IMR-90 (cell line): ENCODE data around the gene PDS5B. TPM values are rescaled to one million over a fixed set of nuclear protein-coding genes. Genes with fewer than 3 reads are reported as not detected.

ENCODE experiments used
- ATAC-seq: fragments of 200-7000 bp; cut with Tn5 transposase; 2 replicates; pipeline ENCODE4 v1.9.1; 2020; ENCODE audit warnings: low read depth, mild to moderate bottlenecking, moderate library complexity
- BruUV-seq: library from RNA; stranded (reverse); fragments of 400-500 nt; replicated peaks from 2 replicates; lab custom pipeline; 2021; lab: Mats Ljungman, UMichigan
- CTCF ChIA-PET: fragments of 300-600 bp; formaldehyde crosslinking; extraction: SDS; loops from one replicate; lab custom pipeline; 2021; ENCODE audit warnings: antibody characterized with exemption; lab: Yijun Ruan, JAX
- POLR2A ChIA-PET: fragments of 300-600 bp; sonication (Branson Sonifier 250); formaldehyde crosslinking; loops from one replicate; lab custom pipeline; 2022; ENCODE audit warnings: antibody characterized with exemption; ENCODE audit not compliant: unreplicated experiment; lab: Charles Lee
- DNase-seq: peaks from one replicate; pipeline ENCODE4 v3.0.0; 2013
- H2AFZ ChIP-seq: replicated peaks from 2 replicates; pipeline ENCODE3; 2013; ENCODE audit warnings: low read length, mild to moderate bottlenecking; ENCODE audit not compliant: poor library complexity
- H2AK5ac ChIP-seq: 2 replicates; pipeline ENCODE4 v1.6.1; 2013; ENCODE audit warnings: low read depth, low read length, inconsistent platforms
- H2AK9ac ChIP-seq: replicated peaks from 2 replicates; pipeline ENCODE3; 2013; ENCODE audit warnings: mild to moderate bottlenecking, low read depth, low read length, moderate library complexity; ENCODE audit not compliant: poor library complexity
- H2BK120ac ChIP-seq: 2 replicates; pipeline ENCODE4 v1.6.1; 2013; ENCODE audit warnings: low read depth, low read length, inconsistent platforms
- H2BK15ac ChIP-seq: 3 replicates; pipeline ENCODE4 v1.6.1; 2013; ENCODE audit warnings: low read depth, low read length, inconsistent platforms
- H2BK20ac ChIP-seq: 2 replicates; pipeline ENCODE4 v1.6.1; 2013; ENCODE audit warnings: low read depth, mild to moderate bottlenecking, inconsistent platforms, low read length, moderate library complexity
- H2BK5ac ChIP-seq: 2 replicates; pipeline ENCODE4 v1.6.1; 2013; ENCODE audit warnings: mild to moderate bottlenecking, low read depth, low read length, inconsistent platforms; ENCODE audit not compliant: poor library complexity, severe bottlenecking
- H3K14ac ChIP-seq: replicated peaks from 2 replicates; pipeline ENCODE4 v1.6.1; 2013; ENCODE audit warnings: low read depth, low read length, inconsistent platforms
- H3K18ac ChIP-seq: 2 replicates; pipeline ENCODE4 v1.6.1; 2013; ENCODE audit warnings: low read depth, low read length, control low read depth
- H3K23ac ChIP-seq: 2 replicates; pipeline ENCODE4 v1.6.1; 2013; ENCODE audit warnings: low read depth, low read length, inconsistent platforms
- H3K27ac ChIP-seq: 2 replicates; pipeline ENCODE4 v1.5.1; 2013; ENCODE audit warnings: mild to moderate bottlenecking, control low read depth, low read length; ENCODE audit not compliant: insufficient read depth
- H3K27me3 ChIP-seq: 2 replicates; pipeline ENCODE4 v1.6.1; 2013; ENCODE audit warnings: low read length; ENCODE audit not compliant: control insufficient read depth, insufficient read depth
- H3K36me3 ChIP-seq: 2 replicates; pipeline ENCODE4 v1.6.1; 2013; ENCODE audit warnings: low read length, mixed read lengths; ENCODE audit not compliant: control insufficient read depth, insufficient read depth
- H3K4ac ChIP-seq: 2 replicates; pipeline ENCODE4 v1.6.1; 2013; ENCODE audit warnings: low read depth, low read length, inconsistent platforms
- H3K4me1 ChIP-seq: 2 replicates; pipeline ENCODE4 v1.6.1; 2013; ENCODE audit warnings: low read length, mixed read lengths; ENCODE audit not compliant: control insufficient read depth, insufficient read depth
- H3K4me2 ChIP-seq: 2 replicates; pipeline ENCODE4 v1.6.1; 2013; ENCODE audit warnings: low read depth, mild to moderate bottlenecking, control low read depth, low read length, moderate library complexity
- H3K4me3 ChIP-seq: 2 replicates; pipeline ENCODE4 v1.5.1; 2013; ENCODE audit warnings: low read depth, mild to moderate bottlenecking, control low read depth, low read length, moderate library complexity; ENCODE audit not compliant: insufficient read depth
- H3K56ac ChIP-seq: 2 replicates; pipeline ENCODE4 v1.6.1; 2013; ENCODE audit warnings: low read length, inconsistent platforms; ENCODE audit not compliant: insufficient read depth; ENCODE audit errors: extremely low read depth
- H3K79me1 ChIP-seq, 2 experiments: 2 replicates each; pipeline ENCODE4 v1.6.1; 2013; ENCODE audit warnings: low read length in 2 of 2, inconsistent platforms in 1 of 2, low read depth in 1 of 2
- H3K9ac ChIP-seq: 2 replicates; pipeline ENCODE4 v1.6.1; 2013; ENCODE audit warnings: low read depth, low read length, control low read depth
- H3K9me1 ChIP-seq: 2 replicates; pipeline ENCODE4 v1.6.1; 2013; ENCODE audit warnings: low read length, inconsistent platforms; ENCODE audit not compliant: insufficient read depth
- H3K9me3 ChIP-seq: 2 replicates; pipeline ENCODE4 v1.6.1; 2013; ENCODE audit warnings: low read length; ENCODE audit not compliant: control insufficient read depth, insufficient read depth
- H4K20me1 ChIP-seq: 2 replicates; pipeline ENCODE4 v1.6.1; 2013; ENCODE audit warnings: low read length, inconsistent platforms; ENCODE audit not compliant: insufficient read depth
- H4K5ac ChIP-seq: 2 replicates; pipeline ENCODE4 v1.6.1; 2013; ENCODE audit warnings: mild to moderate bottlenecking, low read depth, low read length, control low read depth
- H4K8ac ChIP-seq, 2 experiments: 2 replicates each; pipeline ENCODE4 v1.6.1; 2013; ENCODE audit warnings: low read depth in 2 of 2, low read length in 2 of 2, control low read depth in 1 of 2, inconsistent platforms in 1 of 2
- H4K91ac ChIP-seq: 2 replicates; pipeline ENCODE4 v1.6.1; 2013; ENCODE audit warnings: low read depth, low read length, inconsistent platforms; ENCODE audit not compliant: insufficient read depth
- BHLHE40 ChIP-seq: fragments of 150-350 bp; IDR thresholded peaks from 2 replicates; pipeline ENCODE4 v1.6.1; 2016; ENCODE audit warnings: mild to moderate bottlenecking, low read depth, low read length
- CHD1 ChIP-seq: IDR thresholded peaks from 2 replicates; pipeline ENCODE4 v1.6.1; 2012; ENCODE audit warnings: low read depth, low read length, improper control_type of control experiment
- CTCF ChIP-seq: conservative IDR thresholded peaks from 2 replicates; pipeline ENCODE4 v1.5.1; 2012; ENCODE audit warnings: mild to moderate bottlenecking, low read depth, low read length, improper control_type of control experiment
- FOS ChIP-seq: fragments of 150-350 bp; IDR thresholded peaks from 2 replicates; pipeline ENCODE4 v1.6.1; 2016; ENCODE audit warnings: low read depth, low read length
- MAFK ChIP-seq: IDR thresholded peaks from 2 replicates; pipeline ENCODE4 v1.6.1; 2012; ENCODE audit warnings: low read depth, low read length, improper control_type of control experiment
- RAD21 ChIP-seq: IDR thresholded peaks from 2 replicates; pipeline ENCODE4 v1.6.1; 2012; ENCODE audit warnings: low read length, improper control_type of control experiment
- RCOR1 ChIP-seq: IDR thresholded peaks from 2 replicates; pipeline ENCODE4 v1.6.1; 2012; ENCODE audit warnings: mild to moderate bottlenecking, low read length, improper control_type of control experiment; ENCODE audit not compliant: insufficient replicate concordance
- SMC3 ChIP-seq: fragments of 150-350 bp; IDR thresholded peaks from 2 replicates; pipeline ENCODE4 v1.6.1; 2016; ENCODE audit warnings: low read depth, mild to moderate bottlenecking, antibody characterized with exemption, low read length, moderate library complexity
- USF2 ChIP-seq: fragments of 150-350 bp; IDR thresholded peaks from 2 replicates; pipeline ENCODE4 v1.6.1; 2017; ENCODE audit warnings: mild to moderate bottlenecking, antibody characterized with exemption, low read length, low read depth
- WGBS, 2 experiments: methylation state at CpG; one replicate each; pipeline versions ENCODE4 v1.1.5 to v1.1.7; 2013; ENCODE audit warnings: missing lambda C conversion rate in 2 of 2; ENCODE audit not compliant: insufficient read length in 1 of 2; ENCODE audit errors: extremely low coverage in 2 of 2; 5-methylcytosine and 5-hydroxymethylcytosine counted together
- dilution Hi-C: fragments of 300-500 bp; cut with HindIII; formaldehyde crosslinking; loops from one replicate; pipeline ENCODE4 v1.14.3; 2018; ENCODE audit warnings: low sequenced_read_pairs; ENCODE audit not compliant: unreplicated experiment
- in situ Hi-C: fragments of 300-500 bp; cut with MboI; formaldehyde crosslinking; loops from 3 replicates; pipeline ENCODE4 v1.14.3; 2019; ENCODE audit warnings: low sequenced_read_pairs, inconsistent platforms, mixed read lengths
- intact Hi-C: fragments of 100-400 bp; cut with micrococcal nuclease; formaldehyde crosslinking; loops from 2 replicates; pipeline ENCODE4 v1.10.0; 2022
- polyA plus RNA-seq, 3 experiments: library from polyadenylated mRNA; depleted of rRNA; stranded (reverse); fragments of >200 nt; gene quantifications; 2 replicates each; pipeline ENCODE4 v1.2.3, GENCODE V29; 2012; ENCODE audit warnings: low replicate concordance in 1 of 3
- total RNA-seq: library from RNA; depleted of rRNA; stranded (reverse); fragments of >200 nt; gene quantifications from 2 replicates; pipeline ENCODE4 v1.2.3, GENCODE V29; 2012
- TF ChIP-seq, protein P1 (sequence below): fragments of 150-350 bp; IDR thresholded peaks from 2 replicates; pipeline ENCODE4 v1.6.1; 2016; ENCODE audit warnings: low read depth, mild to moderate bottlenecking, low read length, moderate library complexity, borderline replicate concordance

PDS5B gene
- total and polyA plus RNA-seq, 2 of the 4 experiments (the other 2 are of a cell fraction): 6.2 to 20.1 TPM

DNA sequence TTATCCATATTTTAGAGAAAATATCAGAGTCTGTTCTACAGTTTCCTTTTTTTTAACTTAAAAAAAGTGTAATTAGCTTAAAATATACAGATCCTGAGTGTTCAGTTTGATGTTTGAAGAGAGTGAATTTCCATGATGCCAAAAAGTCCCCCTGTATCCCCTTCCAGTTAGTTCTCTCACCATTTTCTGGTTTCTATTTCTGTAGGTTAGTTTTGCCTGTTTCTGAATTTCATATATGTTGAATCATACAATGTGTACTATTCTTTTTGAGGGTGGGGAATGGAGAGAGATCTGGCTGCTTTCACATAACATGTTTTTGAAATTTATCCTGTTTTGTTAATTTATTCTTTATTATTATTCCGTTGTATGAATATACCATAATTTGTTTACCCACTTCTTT lies 95.9 kb downstream of the PDS5B start:
- Histone ChIP-seq H2BK5ac (no peak overlapping the region), H3K36me3 (peaks cover 9% of the 10 kb centered on the region), H4K8ac (no peak overlapping the region), H2BK20ac (no peak overlapping the region), H3K4ac (no peak overlapping the region), H3K14ac (no peak overlapping the region), H3K4me1 (no peaks in the 10 kb centered on the region), H2AK5ac (no peak overlapping the region), H3K79me1 (peaks cover 0 to 4% of the 10 kb centered on the region in 2 experiments; a peak in 2 of 4 replicates), H2AFZ (no peak overlapping the region), H4K5ac (no peak overlapping the region), H3K9me1 (no peaks in the 10 kb centered on the region), H3K9me3 (no peaks in the 10 kb centered on the region), H2BK15ac (no peak overlapping the region), H3K27me3 (no peaks in the 10 kb centered on the region), H3K9ac (no peak overlapping the region), H2AK9ac (no peak overlapping the region), H4K20me1 (no peaks in the 10 kb centered on the region), H3K27ac (no peak overlapping the region), H3K4me3 (no peak overlapping the region), H3K56ac (no peak overlapping the region), H4K91ac (no peak overlapping the region), H3K18ac (no peak overlapping the region), H3K4me2 (no peak overlapping the region), H2BK120ac (no peak overlapping the region), H3K23ac (no peak overlapping the region)
- POLR2A ChIA-PET: no interaction called here
- CTCF ChIA-PET: no interaction called here
- TF ChIP-seq, protein P1, sequence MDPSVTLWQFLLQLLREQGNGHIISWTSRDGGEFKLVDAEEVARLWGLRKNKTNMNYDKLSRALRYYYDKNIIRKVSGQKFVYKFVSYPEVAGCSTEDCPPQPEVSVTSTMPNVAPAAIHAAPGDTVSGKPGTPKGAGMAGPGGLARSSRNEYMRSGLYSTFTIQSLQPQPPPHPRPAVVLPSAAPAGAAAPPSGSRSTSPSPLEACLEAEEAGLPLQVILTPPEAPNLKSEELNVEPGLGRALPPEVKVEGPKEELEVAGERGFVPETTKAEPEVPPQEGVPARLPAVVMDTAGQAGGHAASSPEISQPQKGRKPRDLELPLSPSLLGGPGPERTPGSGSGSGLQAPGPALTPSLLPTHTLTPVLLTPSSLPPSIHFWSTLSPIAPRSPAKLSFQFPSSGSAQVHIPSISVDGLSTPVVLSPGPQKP: no peak
- no peak for TF ChIP-seq RAD21
- TF ChIP-seq USF2: no peak
- TF ChIP-seq CTCF: no peak
- TF ChIP-seq SMC3: no peak
- no peak for TF ChIP-seq MAFK
- TF ChIP-seq BHLHE40: no peak
- TF ChIP-seq FOS: no peak
- no peak for TF ChIP-seq CHD1
- TF ChIP-seq RCOR1: no peak
- no TSS peak for BruUV-seq
- WGBS, 2 experiments: no CpG with 5 or more reads among the region's 1 CpG
- in situ Hi-C loops (no loop called here), dilution Hi-C loops (no loop called here), intact Hi-C loops (no loop called here)
- no peak for ATAC-seq
- no peak for DNase-seq
